GM10266 (cell line): ENCODE data around the gene MRPL12.

Experiments
- DNase-seq: peaks from one replicate; pipeline ENCODE4 v3.0.0; 2012; ENCODE audit errors: extremely low spot score
- TF ChIP-seq, protein P1 (sequence below): IDR thresholded peaks from 2 replicates; pipeline ENCODE4 v1.5.1; 2012; ENCODE audit warnings: mild to moderate bottlenecking, low read depth; ENCODE audit not compliant: control insufficient read depth, insufficient read depth; ENCODE audit errors: missing control alignments

MRPL12 gene

GRCh38 chr17:81682565-81683207, 20.5 kb upstream of the MRPL12 start:
- no peak for DNase-seq
- TF ChIP-seq, protein P1, sequence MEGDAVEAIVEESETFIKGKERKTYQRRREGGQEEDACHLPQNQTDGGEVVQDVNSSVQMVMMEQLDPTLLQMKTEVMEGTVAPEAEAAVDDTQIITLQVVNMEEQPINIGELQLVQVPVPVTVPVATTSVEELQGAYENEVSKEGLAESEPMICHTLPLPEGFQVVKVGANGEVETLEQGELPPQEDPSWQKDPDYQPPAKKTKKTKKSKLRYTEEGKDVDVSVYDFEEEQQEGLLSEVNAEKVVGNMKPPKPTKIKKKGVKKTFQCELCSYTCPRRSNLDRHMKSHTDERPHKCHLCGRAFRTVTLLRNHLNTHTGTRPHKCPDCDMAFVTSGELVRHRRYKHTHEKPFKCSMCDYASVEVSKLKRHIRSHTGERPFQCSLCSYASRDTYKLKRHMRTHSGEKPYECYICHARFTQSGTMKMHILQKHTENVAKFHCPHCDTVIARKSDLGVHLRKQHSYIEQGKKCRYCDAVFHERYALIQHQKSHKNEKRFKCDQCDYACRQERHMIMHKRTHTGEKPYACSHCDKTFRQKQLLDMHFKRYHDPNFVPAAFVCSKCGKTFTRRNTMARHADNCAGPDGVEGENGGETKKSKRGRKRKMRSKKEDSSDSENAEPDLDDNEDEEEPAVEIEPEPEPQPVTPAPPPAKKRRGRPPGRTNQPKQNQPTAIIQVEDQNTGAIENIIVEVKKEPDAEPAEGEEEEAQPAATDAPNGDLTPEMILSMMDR = no peak

- DNase-seq = peak; percentile 40
- TF ChIP-seq, protein P1 = no peak
Observed at GRCh38 chr17:81683208-81683583, 20.0 kb upstream of the MRPL12 start.

DNA sequence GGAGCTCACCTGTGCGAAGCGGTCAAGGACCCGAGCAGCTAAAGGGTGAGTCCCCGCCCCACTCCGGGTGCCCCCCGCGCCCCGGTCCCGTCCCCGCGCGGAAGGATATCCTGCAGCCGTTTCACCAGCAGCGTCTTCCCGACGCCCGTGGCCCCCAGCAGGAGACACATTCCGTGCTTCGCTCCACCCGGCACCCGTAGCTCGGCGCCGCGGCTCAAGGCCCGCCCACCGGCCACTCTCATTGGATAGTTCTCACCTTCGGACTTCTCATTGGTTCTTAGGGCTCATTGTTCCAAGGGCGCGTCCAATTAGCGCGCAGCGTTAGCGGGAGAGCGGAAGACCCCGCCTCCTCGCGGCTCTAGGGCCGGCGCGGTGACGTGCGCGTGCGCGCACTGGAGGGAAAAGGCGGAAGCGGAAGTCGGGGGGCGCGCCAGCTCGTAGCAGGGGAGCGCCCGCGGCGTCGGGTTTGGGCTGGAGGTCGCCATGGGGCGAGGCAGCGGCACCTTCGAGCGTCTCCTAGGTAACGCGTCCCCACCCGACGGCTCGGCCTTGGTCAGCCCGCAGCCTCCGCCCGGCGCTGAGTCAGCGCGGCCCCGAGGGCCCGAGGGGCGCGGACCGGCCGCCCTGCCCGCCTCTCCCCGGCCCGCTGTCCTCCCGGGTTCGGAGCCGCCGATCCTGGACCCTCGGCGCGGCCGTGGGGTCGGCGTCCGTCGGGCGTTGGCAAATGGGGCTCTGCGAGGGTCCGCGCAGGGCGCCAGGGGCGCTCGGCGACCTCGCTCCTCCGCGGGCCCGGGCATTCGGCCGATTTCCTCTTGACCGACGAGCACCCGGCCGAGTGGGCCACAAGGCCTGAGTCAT, 19.4 kb upstream of the MRPL12 start, which contains the start of the genes ARL16 and HGS:
ARL16 (minus strand) TSS at position 214 of the 858 bp plus-strand sequence; CDS start at position 170, 44 bp downstream.
HGS (plus strand) TSS at position 428 of the 858 bp plus-strand sequence; CDS start at position 484, 56 bp downstream.
- DNase-seq = peak; percentile 100
- TF ChIP-seq, protein P1 = no peak

- TF ChIP-seq, protein P1 = no peak
- DNase-seq = peak; percentile 40
Observed at GRCh38 chr17:81684442-81684911, 18.7 kb upstream of the MRPL12 start.

- DNase-seq = peak; percentile 26
- TF ChIP-seq, protein P1 = no peak
Observed at GRCh38 chr17:81685108-81685507, 18.1 kb upstream of the MRPL12 start.

GRCh38 chr17:81686614-81687013, 16.6 kb upstream of the MRPL12 start:
- TF ChIP-seq, protein P1 = no peak
- no peak for DNase-seq
